T-helper 1 cell treated with Interleukin-12 subunit alpha and Interleukin-12 subunit beta and Interleukin-4 antibody, amounts not matched to agents 30 μg/mL and 1 μg/mL, for 36 hours (primary cell): Measurements from ENCODE around the gene RASAL3.

Source experiments
- H3K27ac Mint-ChIP-seq: one replicate; pipeline ENCODE4 v1.8.0; 2021; ENCODE audit warnings: mild to moderate bottlenecking, mixed read lengths
- H3K27me3 Mint-ChIP-seq: one replicate; pipeline ENCODE4 v1.8.0; 2021; ENCODE audit warnings: low read depth, mixed read lengths
- H3K36me3 Mint-ChIP-seq: one replicate; pipeline ENCODE4 v1.8.0; 2021; ENCODE audit warnings: low read depth, mixed read lengths
- H3K4me1 Mint-ChIP-seq: one replicate; pipeline ENCODE4 v1.8.0; 2021; ENCODE audit warnings: low read depth, mixed read lengths
- H3K4me3 Mint-ChIP-seq: one replicate; pipeline ENCODE4 v1.8.0; 2021; ENCODE audit warnings: mild to moderate bottlenecking, moderate library complexity, mixed read lengths
- H3K9me3 Mint-ChIP-seq: one replicate; pipeline ENCODE4 v1.8.0; 2021; ENCODE audit warnings: mixed read lengths

The RASAL3 gene

DNA sequence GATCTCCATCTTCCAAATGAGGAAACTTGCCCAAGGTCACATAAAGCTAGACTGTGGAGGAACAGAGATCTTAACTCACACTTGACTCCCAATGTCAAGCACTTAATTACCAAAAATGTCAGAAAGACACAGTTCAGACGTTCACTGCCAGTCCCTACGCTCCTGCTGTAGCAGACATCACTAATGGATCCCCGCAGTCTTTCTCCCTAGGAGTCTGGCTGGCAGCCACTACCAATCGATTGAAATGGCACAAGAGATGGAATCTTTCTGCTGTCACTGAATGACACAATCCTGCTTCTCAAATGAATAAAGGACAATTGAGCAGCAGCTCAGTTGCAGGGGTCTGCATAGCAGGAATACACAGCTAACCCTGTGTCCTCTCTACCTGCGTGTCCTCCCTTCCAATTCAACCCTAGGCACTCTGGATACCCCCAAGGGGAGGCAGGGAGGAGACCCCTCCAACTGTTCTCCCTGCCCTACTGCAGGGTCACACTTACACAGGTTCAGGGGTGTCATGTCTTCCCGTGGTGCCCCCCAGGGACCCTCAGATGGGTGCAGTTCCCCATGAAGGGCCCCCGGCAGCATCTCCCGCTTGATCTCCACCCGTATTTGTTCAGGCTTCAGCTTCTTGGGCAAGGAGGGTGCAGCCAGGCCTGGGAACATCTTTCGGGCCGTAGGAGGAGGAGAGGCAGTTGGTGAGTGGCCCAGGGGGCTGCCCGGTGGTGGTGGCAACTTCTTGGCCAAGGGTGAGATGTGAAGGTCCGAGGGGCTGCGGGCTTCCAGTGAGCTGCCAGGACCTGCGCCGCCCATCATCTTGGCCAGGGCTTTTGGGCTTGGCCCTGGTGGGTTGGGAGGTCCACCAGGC is 37.6 kb downstream of the RASAL3 start:
- Mint-ChIP-seq H3K4me3 (no peak overlapping the region), H3K27ac (no peak overlapping the region), H3K27me3 (no peaks in the 10 kb centered on the region), H3K36me3 (peaks cover 43% of the 10 kb centered on the region), H3K9me3 (peaks cover 4% of the 10 kb centered on the region), H3K4me1 (peaks cover 19% of the 10 kb centered on the region)

DNA sequence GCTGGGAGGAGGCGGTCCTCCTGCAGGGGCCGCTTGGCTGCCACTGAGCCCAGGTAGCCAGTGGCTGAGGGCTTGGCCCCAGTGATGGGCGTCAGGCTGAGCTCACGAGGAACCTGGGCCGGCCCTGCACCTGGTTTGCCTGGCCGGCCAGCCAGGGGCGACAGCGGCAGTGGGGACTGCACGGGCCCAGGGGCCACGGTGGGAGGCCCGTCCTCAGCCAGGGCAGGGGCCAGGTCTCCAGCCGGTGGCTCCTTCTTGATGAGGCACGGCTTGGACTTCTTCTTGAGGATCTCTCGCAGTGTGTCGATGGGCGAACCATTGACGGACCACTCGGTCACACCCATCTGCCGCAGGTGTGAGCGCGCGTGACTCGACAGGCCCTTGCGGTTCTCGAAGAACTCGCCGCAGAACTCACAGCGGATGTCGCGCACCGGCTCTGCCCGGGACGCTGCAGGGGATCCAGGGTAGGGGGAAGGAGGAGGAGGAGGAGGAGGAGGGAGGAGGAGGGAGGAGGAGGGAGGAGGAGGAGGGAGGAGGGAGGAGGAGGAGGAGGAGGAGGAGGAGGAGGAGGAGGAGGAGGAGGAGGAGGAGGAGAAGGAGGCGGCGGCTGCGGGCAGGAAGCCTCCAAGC is 38.9 kb downstream of the RASAL3 start:
- peaks cover 8% of the 10 kb centered on the region for H3K4me1 Mint-ChIP-seq

DNA sequence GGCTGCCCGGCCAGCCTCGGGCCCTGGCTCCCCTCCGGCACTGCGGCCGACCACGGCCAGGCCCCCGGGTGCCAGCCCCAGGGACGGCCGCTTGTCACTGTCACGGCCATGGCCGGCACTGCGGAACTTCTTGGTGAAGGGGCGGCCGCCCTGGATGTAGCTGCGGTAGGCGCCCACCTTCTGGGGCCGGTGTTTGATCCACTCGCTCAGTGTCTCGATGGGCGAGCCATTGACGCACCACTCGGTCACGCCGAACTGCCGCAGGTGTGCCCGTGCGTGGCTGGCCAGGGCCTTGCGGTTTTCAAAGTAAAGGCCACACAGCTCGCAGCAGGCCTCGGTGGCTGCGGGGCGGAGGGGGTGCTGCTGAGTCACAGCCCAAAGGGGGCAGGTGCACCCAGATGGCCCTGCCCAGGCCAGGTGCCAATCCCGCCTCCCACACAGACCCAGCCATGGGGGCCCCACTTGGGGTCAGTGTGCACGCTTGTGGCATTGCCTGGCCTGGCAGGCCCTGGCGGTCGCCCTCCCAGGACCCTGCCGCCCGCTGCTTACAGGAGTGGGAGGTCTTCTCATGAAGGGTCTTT is 39.6 kb downstream of the RASAL3 start:
- Mint-ChIP-seq H3K27ac (no peak overlapping the region), H3K4me1 (peaks cover 8% of the 10 kb centered on the region), H3K27me3 (no peaks in the 10 kb centered on the region), H3K9me3 (peaks cover 4% of the 10 kb centered on the region), H3K36me3 (peaks cover 40% of the 10 kb centered on the region), H3K4me3 (no peak overlapping the region)

More for the DNA sequence above, 38.9 kb downstream of the RASAL3 start:
- H3K27ac Mint-ChIP-seq = no peak overlapping the region
- H3K4me3 Mint-ChIP-seq = no peak overlapping the region
- H3K9me3 Mint-ChIP-seq = peaks cover 4% of the 10 kb centered on the region
- H3K27me3 Mint-ChIP-seq = no peaks in the 10 kb centered on the region
- peaks cover 40% of the 10 kb centered on the region for H3K36me3 Mint-ChIP-seq

DNA sequence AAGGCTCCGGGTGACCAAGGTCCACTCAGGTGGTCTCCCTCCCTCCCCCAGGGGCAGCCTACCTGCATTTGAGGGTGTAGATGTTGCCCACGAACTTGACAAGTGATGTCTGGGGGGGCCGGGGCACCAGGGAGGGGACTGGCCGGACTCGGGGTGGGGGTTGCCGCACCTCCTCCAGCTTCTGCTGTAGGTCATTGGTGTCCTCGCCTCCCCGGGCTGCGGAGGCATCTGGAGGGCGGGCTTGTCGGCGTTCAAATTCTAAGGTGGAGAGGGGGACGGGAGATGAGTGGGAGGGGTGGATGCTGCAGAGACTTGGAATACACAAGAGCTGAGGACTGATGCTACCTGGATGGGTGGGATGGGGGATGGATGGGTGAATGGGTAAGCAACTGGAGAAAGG is 40.2 kb downstream of the RASAL3 start:
- Mint-ChIP-seq H3K27ac (no peak overlapping the region), H3K27me3 (no peaks in the 10 kb centered on the region), H3K4me1 (peaks cover 13% of the 10 kb centered on the region), H3K4me3 (no peak overlapping the region), H3K9me3 (peaks cover 4% of the 10 kb centered on the region), H3K36me3 (peaks cover 39% of the 10 kb centered on the region)

DNA sequence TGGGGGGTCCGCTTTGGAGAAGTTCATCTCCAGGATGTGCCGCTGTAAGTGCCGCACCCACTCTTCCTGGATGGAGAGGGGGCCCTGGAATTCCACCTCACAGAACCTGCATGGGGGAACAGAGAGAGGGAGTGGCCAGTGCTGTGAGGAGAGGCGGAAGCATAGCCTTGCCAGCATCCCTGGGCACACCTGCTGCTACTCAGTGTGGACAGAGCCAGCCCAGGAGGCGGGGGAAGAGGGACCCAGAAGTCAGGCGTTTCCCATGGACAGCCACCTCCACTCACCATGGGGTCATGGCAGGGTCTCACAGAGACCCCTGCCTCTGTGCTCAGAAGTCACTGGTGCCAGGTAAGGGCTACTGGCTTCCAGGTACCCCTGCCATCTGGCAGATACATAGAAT is 41.2 kb downstream of the RASAL3 start:
- Mint-ChIP-seq H3K9me3 (peaks cover 4% of the 10 kb centered on the region), H3K4me3 (no peak overlapping the region), H3K27me3 (no peaks in the 10 kb centered on the region), H3K4me1 (peaks cover 14% of the 10 kb centered on the region), H3K36me3 (peaks cover 41% of the 10 kb centered on the region), H3K27ac (no peak overlapping the region)

DNA sequence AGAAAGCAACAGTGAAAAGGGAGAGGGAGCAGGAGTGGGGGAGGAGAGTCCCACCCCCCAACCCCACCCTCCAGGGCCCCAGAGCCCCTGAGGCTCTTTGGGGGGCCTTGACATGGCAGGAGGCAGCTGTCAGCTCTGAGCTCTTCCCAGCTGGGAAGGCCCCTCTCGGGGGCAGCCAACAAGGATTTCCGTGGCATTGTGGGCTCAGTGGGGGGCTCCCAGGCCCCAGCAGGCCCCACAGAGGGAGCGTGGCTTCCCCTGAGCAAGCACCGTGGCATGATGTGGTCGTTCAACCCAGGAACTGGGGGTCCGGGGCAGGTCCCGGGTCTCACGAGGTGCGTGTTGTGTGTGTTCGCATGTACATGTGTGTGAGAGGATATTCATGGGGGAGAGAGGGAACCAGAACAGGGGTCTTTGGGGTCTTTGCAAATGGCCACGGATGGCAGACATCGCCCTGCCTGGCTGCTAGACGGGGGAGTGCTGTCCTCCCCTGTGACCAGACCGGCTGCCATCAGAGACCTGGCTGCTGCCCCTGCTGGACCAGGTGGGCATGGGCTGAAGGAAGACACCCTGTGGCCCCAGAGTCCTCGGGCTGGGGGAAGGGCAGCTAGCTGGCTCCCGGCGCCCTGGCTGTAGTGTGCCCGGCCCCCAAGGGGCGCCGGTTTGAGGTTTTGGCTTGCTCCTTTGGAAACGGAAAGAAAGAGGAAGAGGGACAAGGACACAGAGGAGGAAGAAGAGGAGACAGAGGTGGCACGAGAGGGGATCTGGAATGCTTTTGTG is 41.9 kb downstream of the RASAL3 start:
- Mint-ChIP-seq H3K36me3 (peaks cover 39% of the 10 kb centered on the region), H3K4me1 (peaks cover 19% of the 10 kb centered on the region), H3K4me3 (no peak overlapping the region), H3K27ac (no peak overlapping the region), H3K27me3 (no peaks in the 10 kb centered on the region), H3K9me3 (peaks cover 4% of the 10 kb centered on the region)

DNA sequence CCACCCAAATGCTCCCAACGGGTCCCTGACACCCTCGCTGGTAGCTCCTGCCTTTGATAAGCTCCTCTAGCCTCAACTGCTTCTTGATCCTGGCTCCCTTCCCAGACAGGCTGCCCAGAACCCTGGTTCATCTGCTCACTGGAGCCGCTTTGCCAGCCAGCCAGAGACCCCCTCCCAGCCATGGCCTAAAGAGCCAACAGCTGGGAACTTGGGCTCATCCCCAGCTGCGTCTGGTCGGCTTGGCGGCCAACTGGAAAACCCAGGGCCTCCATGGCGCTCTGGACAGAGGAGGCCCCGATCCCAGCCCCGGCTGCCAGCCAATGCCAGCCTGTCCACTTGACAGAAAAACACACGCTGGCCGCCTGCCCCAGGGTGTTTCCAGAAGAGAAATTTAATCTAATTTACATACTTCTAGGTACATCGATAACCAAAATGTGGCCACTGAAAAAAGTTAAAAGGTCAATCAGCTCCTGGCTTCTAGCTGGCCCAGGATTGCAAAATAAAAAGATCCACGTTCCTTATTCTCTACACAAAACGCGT is 42.6 kb downstream of the RASAL3 start:
- Mint-ChIP-seq H3K9me3 (peaks cover 4% of the 10 kb centered on the region), H3K4me3 (no peak overlapping the region), H3K36me3 (peaks cover 38% of the 10 kb centered on the region), H3K27me3 (no peaks in the 10 kb centered on the region), H3K4me1 (peaks cover 22% of the 10 kb centered on the region), H3K27ac (no peak overlapping the region)

DNA sequence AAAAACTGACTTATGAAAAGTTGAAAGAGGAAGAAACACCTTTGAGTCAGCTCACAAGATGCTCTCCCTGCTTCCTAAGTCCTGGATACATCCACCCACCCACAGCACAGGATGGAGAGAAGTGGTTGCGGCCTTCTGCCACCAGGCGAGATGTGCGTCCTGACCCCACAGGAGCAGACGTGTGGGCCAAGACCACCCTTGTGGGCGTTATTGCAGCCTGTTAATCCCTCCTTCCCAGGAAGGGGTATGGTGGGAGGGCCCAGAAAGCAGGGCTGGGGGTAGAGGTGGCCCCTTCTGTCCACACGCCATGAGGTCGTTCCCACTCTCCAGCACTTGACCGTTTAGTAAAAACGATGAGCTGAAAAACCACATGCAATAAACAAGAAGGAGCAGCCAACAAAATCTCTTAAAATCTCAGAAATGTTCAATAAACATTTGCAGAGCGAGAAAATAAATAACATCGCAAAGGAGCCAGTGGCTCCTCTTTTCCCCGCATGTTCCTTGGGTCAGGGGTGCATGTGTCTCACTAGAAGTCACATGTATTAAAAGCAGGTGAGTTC is 43.1 kb downstream of the RASAL3 start:
- H3K4me1 Mint-ChIP-seq = peaks cover 27% of the 10 kb centered on the region
- H3K4me3 Mint-ChIP-seq = no peak overlapping the region
- H3K9me3 Mint-ChIP-seq = peaks cover 4% of the 10 kb centered on the region
- peaks cover 36% of the 10 kb centered on the region for H3K36me3 Mint-ChIP-seq
- no peaks in the 10 kb centered on the region for H3K27me3 Mint-ChIP-seq
- H3K27ac Mint-ChIP-seq = no peak overlapping the region

DNA sequence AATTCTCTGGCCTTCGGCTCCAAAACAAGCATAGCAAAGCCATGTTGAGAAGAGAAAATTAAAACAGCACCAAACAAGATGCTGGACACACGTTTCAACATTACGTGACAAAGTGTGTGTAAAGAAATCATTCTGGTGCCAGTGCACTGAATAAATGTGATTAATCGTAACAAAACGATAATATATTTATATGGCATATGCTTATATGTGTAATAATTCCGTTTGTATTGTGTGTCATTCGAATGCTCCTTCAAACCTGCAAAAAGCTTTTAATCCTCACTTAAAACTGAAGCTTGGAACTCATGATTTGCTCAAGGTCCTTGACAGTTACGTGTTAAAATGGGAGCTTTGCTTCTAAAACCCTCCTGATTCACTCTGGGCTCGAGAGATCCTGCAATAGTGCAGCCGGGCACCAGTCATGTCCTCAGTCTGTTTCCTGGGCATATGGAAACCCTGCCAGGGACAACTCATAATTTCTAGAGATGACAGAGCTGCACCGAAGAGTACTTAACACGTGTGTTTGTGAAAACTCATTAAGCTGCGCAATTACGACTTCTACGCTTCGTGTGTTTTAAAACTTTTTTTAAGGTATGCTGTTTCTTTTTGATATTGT is 44.8 kb downstream of the RASAL3 start:
- H3K9me3 Mint-ChIP-seq = peaks cover 4% of the 10 kb centered on the region
- H3K4me3 Mint-ChIP-seq = peak overlapping the region; percentile 99

DNA sequence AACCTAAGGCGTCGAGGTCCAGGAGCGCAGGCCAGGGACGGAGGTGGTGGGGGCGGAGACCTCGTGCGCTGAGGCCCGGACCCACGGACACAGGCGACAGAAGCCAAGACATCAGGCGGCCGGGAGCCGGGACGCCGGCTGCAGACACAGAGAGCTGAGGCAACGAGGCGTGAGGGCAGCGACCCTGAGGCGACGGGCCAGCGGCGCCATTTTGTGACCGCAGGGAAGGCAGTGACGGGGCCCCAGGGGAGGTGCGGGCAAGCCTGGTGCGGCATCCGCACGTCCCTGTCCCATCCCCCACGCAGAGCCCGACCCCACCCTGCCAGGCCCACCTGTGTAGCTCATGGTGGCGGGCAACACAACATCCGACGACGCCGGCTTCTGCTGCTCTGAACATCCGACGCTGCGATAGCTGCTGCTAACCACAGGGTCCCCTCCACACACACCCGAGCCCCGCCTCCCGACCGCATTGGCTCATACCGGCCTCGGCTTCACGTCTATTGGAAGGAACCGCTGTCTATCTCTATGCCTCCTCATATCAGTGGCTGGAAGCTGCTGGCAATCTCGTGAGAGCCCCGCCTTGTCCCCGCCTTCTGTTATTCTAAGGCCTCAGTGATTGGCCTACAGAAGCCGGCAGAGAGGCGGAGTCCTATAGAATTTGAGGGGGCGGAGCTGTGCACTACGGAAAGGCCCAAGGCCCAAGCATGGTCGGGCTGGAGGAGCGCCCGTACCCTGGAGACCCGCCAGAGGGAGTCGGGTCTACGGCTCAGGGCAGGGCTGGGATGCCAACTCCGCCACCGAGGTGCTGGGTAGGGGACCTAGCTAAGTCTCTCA is 45.5 kb downstream of the RASAL3 start, which contains the start of gene AKAP8L:
Gene AKAP8L, minus strand, starts transcription at position 410 of the 834 bp plus-strand sequence. Its CDS starts 65 bp downstream, at position 345.
- H3K4me1 Mint-ChIP-seq = peaks cover 25% of the 10 kb centered on the region
- no peaks in the 10 kb centered on the region for H3K27me3 Mint-ChIP-seq

More for the DNA sequence above, 44.8 kb downstream of the RASAL3 start:
- peaks cover 33% of the 10 kb centered on the region for H3K36me3 Mint-ChIP-seq
- H3K27ac Mint-ChIP-seq = no peak overlapping the region
- H3K4me1 Mint-ChIP-seq = peaks cover 25% of the 10 kb centered on the region
- no peaks in the 10 kb centered on the region for H3K27me3 Mint-ChIP-seq

DNA sequence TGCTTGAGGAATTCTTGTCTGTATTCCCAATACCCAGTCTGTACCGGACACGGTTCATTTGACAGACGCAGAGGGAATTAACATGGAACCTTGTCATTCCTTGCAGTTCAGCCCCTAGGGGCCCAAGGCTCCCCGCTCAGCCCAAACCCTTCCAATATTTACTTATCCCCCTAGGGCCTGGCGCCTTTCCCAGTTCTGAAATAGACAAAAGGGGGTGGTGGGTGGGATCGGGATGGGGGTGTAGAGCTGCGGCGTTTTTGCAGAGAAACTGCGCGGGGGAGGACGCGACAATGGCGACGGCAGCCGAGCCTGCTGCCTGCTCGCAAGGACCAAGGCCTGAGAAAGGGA is 46.1 kb downstream of the RASAL3 start:
- Mint-ChIP-seq H3K4me1 (peaks cover 27% of the 10 kb centered on the region), H3K4me3 (peak overlapping the region; percentile 99), H3K27ac (peak overlapping the region; percentile 99), H3K36me3 (peaks cover 21% of the 10 kb centered on the region), H3K27me3 (no peaks in the 10 kb centered on the region), H3K9me3 (no peaks in the 10 kb centered on the region)

More for the DNA sequence above, 45.5 kb downstream of the RASAL3 start, which contains the start of gene AKAP8L:
- Mint-ChIP-seq H3K27ac (peak within 1 kb of the TSS; percentile 99), H3K4me3 (peak within 1 kb of the TSS; percentile 99), H3K9me3 (peaks cover 4% of the 10 kb centered on the region), H3K36me3 (peaks cover 27% of the 10 kb centered on the region)

DNA sequence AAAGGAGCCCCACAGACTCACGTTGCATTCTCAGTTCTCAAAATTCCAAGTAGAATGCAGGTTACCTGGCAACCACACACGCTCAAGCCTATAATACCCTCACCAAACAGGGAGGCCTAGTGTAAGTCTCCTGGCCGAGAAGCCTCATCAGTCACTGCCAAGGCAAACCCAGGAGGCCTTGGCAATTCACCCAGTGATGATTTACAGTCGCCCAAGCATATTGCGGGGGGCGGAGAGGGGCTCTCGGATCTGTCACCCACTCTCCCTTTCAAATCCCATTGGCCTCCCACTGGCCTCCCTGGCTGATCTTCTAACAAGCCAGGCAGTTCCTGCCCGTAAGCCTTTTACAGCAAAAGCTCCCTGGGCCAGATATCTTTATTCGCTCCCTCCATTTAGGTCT is 46.6 kb downstream of the RASAL3 start:
- Mint-ChIP-seq H3K4me1 (peaks cover 31% of the 10 kb centered on the region), H3K9me3 (no peaks in the 10 kb centered on the region), H3K27ac (peak overlapping the region; percentile 99), H3K36me3 (peaks cover 16% of the 10 kb centered on the region), H3K4me3 (peak overlapping the region; percentile 99), H3K27me3 (no peaks in the 10 kb centered on the region)

DNA sequence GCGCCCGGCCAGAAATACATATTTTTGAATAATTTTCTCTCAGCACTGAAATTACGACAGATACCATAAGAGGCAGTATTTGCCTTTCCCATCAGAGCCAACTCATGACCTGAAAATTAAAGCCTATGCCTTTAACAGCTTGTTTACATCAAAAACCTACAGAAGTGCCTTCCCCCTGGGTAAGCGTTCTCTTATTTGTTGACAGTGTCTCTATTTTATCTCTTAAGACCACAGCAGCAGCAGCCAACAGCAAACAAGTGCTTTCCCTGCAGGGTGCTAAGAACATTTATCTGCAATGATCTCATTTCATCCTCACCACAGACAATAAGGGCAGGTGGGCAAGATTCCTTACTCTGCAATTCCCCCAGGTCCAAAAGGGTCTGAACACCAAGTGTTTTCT is 51.5 kb downstream of the RASAL3 start:
- Mint-ChIP-seq H3K27ac (no peak overlapping the region), H3K27me3 (no peaks in the 10 kb centered on the region), H3K4me1 (peaks cover 20% of the 10 kb centered on the region), H3K36me3 (peaks cover 7% of the 10 kb centered on the region), H3K9me3 (no peaks in the 10 kb centered on the region), H3K4me3 (no peak overlapping the region)
